Immature natural killer cell (primary cell): ENCODE results near the gene SLC27A4. TPM values are rescaled to one million over a fixed set of nuclear protein-coding genes. Genes with fewer than 3 reads are reported as not detected.
A peak's percentile ranks its signal among the peaks of the same experiment; 100 is the strongest.

ENCODE experiments used
- DNase-seq, 3 donors: peaks; one replicate each; pipeline ENCODE4 v3.0.0; 2022; ENCODE audit warnings: mixed read lengths in 1 of 3
- H3K27ac Mint-ChIP-seq, 6 donors: one replicate each; pipeline ENCODE4 v1.8.0; 2020; ENCODE audit warnings: mixed read lengths in 6 of 6, mild to moderate bottlenecking in 5 of 6, inconsistent platforms in 4 of 6, moderate library complexity in 3 of 6
- H3K27me3 Mint-ChIP-seq, 3 donors: one replicate each; pipeline ENCODE4 v1.8.0; 2020 to 2021; ENCODE audit warnings: low read depth in 3 of 3, mild to moderate bottlenecking in 3 of 3, mixed read lengths in 3 of 3, moderate library complexity in 3 of 3, inconsistent platforms in 1 of 3
- H3K36me3 Mint-ChIP-seq, 3 donors: one replicate each; pipeline ENCODE4 v1.8.0; 2020; ENCODE audit warnings: mixed read lengths in 3 of 3, inconsistent platforms in 2 of 3, mild to moderate bottlenecking in 2 of 3
- H3K4me1 Mint-ChIP-seq, 2 donors: one replicate each; pipeline ENCODE4 v1.8.0; 2020; ENCODE audit warnings: inconsistent platforms in 2 of 2, mild to moderate bottlenecking in 2 of 2, mixed read lengths in 2 of 2, moderate library complexity in 1 of 2
- H3K4me3 Mint-ChIP-seq, 5 donors: one replicate each; pipeline ENCODE4 v1.8.0; 2020; ENCODE audit warnings: mild to moderate bottlenecking in 5 of 5, mixed read lengths in 5 of 5, inconsistent platforms in 3 of 5, moderate library complexity in 3 of 5
- H3K9me3 Mint-ChIP-seq, 6 donors: one replicate each; pipeline ENCODE4 v1.8.0; 2020; ENCODE audit warnings: mild to moderate bottlenecking in 6 of 6, mixed read lengths in 6 of 6, inconsistent platforms in 4 of 6, moderate library complexity in 3 of 6
- polyA plus RNA-seq, 3 donors: library from polyadenylated mRNA; unstranded; fragments of 300-500 nt; fragmentation: Illumina TruSeq; gene quantifications; one replicate each; pipeline ENCODE4 v1.2.3, GENCODE V29; 2021

SLC27A4 gene
- polyA plus RNA-seq, 3 donors from 2014 or later, result 5.9 to 12.7 (median 7.4) TPM

DNA sequence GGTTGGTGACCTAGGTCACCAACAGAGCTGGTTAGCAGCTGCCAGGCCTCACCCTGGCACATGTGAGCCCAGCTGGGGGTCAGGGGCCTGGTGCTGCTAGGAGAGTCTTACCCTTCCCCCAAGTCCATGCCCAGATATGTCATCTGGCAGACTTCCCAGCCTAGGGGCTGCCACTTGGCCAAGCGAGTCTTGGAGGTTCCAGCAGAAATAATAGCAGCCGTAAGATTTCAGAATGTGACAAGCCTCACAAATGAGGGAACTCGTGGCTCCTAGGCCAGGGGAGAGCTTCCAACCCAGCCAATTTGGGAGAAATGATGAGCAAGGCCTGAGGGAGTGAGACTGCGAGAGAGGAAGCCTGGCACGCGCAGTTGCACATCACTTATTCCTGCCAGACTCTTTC is 41.9 kb downstream of the SLC27A4 start:
- no peaks in the 10 kb centered on the region for H3K9me3 Mint-ChIP-seq
- no peaks in the 10 kb centered on the region for H3K27me3 Mint-ChIP-seq
- no peak overlapping the region for H3K27ac Mint-ChIP-seq
- peaks cover 0 to 3% (median 3%) of the 10 kb centered on the region in 3 donors for H3K36me3 Mint-ChIP-seq
- H3K4me3 Mint-ChIP-seq, result no peak overlapping the region
- peaks cover 0 to 1% of the 10 kb centered on the region in 2 donors for H3K4me1 Mint-ChIP-seq
- DNase-seq, result no peak

DNA sequence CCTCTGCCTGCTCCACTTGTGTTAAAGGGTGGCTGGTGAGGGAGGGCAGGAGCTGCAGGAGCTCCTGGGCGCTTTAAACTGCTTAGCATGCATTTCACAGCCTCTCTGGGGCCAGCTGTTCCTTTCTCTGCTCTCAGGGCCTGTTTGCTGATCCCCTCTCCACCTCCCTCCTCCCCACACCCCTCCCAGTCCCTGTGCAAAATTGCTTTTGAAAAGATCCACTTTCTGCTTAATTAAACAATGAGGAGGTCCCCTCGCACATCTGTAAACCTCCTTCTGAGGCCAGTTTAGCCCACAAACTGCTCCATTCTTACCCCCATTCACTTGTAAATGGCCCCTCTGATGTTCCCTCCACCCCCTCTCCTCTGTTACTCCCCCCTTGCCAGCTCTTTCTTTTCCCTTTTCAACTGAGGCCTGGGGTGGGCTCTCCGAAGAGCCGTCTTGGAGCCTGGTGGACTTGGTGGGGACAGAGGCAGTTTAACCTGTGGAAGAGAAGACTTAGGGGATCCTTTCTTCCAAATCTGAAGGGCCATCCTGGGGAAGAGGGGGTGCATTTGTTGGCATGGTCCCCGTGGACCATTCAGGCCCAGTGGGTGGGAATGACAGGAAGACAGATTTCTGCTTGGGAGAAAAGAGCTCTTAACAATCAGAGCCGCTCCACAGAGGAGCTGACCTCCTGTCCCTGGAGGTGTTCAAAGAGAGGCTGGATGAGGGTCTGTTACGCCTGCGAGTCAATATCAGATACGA is 42.9 kb downstream of the SLC27A4 start:
- Mint-ChIP-seq H3K4me3 (no peak overlapping the region), H3K27me3 (no peaks in the 10 kb centered on the region), H3K36me3 (peaks cover 0 to 3% (median 3%) of the 10 kb centered on the region in 3 donors), H3K4me1 (peaks cover 0 to 1% of the 10 kb centered on the region in 2 donors), H3K9me3 (no peaks in the 10 kb centered on the region), H3K27ac (no peak overlapping the region)
- DNase-seq, result no peak

DNA sequence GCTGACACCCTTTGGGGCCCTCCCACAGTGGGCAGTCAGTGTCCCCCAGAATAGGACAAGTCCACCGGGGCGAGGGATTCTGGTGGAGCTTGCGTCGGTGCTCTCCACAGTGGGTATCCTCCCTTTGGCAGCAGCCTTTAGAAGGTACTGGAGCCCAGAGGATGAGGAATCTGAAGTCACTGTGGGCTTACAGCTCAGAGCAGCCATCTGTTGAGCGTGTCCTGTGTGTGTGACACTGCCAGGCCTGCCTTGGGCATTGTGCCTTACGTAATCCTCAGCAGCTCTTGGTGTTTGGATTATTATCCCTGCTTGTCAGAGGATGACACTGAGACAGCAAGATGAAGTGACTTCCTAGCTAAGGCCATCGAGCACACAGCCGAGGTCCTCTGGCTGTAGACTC is 43.5 kb downstream of the SLC27A4 start:
- Mint-ChIP-seq H3K4me3 (no peak overlapping the region), H3K36me3 (peaks cover 0 to 3% (median 2%) of the 10 kb centered on the region in 3 donors), H3K27ac (no peak overlapping the region), H3K9me3 (no peaks in the 10 kb centered on the region), H3K4me1 (peaks cover 0 to 1% of the 10 kb centered on the region in 2 donors), H3K27me3 (no peaks in the 10 kb centered on the region)
- DNase-seq, result no peak

DNA sequence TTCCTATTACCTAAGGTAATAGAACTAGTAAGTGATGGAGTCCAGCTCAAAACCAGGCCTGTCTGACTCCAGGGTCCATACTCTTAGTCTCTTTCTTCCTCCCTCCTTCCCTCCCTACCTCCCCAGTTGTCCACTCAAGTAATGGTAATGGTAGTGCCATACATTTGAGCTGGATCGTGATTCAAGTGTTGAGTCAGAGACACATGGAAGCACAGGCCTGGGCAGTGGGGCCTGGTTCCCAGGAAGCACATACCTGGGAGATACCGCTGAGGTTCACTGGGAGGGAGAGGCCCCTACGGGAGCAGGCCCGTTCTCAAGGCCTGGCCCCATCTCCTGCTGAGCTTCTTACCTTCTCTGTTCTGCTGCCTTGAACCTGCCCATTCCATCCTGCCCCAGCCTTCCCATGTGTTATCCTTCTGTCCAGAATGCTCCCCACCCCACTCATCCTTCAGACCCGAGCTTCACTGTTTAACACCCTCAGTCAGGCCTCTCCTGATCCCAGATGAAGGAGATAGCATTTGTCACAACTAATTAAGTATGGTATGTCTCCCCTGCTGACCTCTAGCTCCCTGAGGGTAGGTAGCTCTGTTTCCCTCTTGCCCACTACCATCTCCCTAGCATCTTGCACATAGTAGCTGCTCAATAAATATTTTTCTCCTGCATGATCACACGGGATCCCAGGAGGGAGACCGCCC is 44.6 kb downstream of the SLC27A4 start:
- Mint-ChIP-seq H3K9me3 (no peaks in the 10 kb centered on the region), H3K27me3 (no peaks in the 10 kb centered on the region), H3K36me3 (peaks cover 0 to 4% (median 3%) of the 10 kb centered on the region in 3 donors), H3K4me3 (no peak overlapping the region), H3K4me1 (no peaks in the 10 kb centered on the region), H3K27ac (peak overlapping the region in 1 of 6 donors; percentile 66)
- no peak for DNase-seq

DNA sequence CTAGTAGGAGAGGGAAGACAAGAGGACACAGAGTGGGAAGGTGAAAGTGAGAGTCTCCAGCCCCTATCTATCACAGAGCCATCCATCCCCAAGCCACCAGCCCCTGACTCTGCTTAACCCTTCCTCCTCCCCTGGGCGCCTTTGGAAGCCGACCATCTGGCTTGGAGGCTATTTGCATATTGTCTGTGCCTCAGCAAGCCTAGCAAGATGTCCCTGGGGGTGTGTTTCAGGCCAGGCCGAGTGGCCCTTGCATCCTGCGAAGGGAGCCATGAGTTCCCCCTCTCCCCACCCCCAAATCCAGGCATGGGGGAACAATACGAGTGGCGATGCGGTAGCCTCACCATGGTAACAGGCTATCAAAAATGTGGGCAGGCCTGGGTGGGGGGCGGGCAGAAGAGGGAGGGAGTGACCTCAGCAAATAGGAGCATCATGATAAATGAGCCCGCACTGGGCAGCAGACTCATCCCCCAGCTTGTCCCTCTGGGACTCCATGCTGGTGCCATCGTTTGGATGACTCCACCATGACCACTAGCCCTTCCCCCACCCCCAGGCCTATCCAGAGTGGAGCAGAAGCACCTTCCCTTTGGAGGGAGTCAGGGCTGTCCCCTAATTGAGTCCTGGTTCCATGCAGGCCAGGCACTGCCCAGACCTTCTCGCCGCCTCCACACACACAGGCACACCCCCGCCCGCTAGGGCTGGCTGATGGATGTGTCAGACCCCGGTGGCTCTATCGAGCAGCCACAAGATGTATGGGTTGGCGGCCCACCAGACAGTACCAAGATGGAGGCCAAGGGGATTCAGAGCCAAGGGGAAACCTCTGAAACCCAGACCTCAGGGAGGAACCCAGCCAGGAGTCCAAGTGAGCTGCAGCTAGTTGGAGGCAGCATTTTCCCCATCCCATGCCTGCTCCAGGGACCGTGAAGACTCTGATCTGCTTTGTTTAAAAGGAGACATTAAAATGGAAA is 45.5 kb downstream of the SLC27A4 start:
- Mint-ChIP-seq H3K36me3 (peaks cover 0 to 4% (median 3%) of the 10 kb centered on the region in 3 donors), H3K4me1 (no peaks in the 10 kb centered on the region), H3K27ac (no peak overlapping the region), H3K4me3 (no peak overlapping the region), H3K27me3 (no peaks in the 10 kb centered on the region), H3K9me3 (no peaks in the 10 kb centered on the region)
- no peak for DNase-seq

DNA sequence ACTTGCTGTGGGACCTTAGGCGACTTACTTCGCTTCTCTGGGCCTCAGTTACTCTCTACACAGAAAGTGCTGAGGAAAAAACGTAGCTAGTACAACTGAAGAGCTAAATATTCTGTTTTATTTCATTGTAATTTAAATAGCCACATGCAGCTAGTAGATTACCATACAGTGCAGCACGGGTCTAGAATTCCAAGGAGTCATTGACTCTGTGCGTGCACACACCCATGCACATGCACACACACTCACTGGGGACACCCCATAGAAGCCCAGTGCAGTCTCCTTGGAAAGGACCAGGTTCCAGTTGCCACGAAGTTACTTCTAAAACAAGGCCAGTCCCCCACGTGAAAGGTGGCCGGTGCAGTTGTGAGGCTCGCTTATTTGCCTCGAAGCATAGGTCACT is 47.8 kb downstream of the SLC27A4 start:
- Mint-ChIP-seq H3K4me3 (no peak overlapping the region), H3K27ac (no peak overlapping the region), H3K9me3 (no peaks in the 10 kb centered on the region), H3K36me3 (peaks cover 0 to 13% (median 0%) of the 10 kb centered on the region in 3 donors), H3K27me3 (peaks cover 0 to 2% (median 2%) of the 10 kb centered on the region in 3 donors), H3K4me1 (no peaks in the 10 kb centered on the region)
- DNase-seq, result no peak

DNA sequence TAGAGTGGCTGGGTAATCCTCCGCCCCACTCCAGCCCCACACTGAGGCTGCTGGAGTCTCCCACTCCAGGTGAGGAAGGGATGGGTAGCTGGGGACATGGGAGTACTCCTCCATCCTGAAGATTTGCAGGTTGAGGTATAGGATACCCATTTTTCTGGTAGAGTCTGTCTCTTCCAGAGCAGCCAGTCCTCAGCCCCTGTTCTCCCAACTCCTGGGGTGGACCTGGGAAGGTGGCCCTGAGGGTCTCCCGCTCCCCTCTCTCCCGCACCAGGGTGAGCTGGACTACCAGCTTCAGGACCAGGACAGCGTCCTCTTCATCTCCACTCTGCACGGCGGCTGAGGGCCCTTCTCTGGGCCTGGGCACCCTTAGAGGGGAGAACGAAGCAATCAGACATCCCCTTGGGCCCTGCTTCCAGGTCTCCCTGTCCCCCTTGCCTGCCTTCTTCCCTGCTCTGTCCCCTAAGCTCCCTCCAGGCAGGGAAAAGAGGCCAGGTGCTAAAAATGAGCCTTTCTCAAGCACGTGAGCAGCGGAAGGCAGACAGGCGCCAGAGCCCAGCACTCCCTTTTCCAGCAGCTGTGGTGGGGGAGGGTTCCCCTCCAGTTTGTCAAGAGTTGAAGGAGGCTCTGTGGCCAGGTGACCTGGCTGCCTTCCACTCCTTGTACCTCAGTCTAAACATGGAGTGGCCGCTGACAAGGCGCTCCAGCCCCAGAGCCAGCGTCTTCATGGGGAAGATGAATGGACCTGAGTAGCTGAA is 49.2 kb downstream of the SLC27A4 start:
- Mint-ChIP-seq H3K9me3 (no peaks in the 10 kb centered on the region), H3K27ac (no peak overlapping the region), H3K36me3 (peaks cover 3 to 18% (median 4%) of the 10 kb centered on the region in 3 donors), H3K27me3 (peaks cover 0 to 4% (median 2%) of the 10 kb centered on the region in 3 donors), H3K4me1 (no peaks in the 10 kb centered on the region), H3K4me3 (no peak overlapping the region)
- no peak for DNase-seq

DNA sequence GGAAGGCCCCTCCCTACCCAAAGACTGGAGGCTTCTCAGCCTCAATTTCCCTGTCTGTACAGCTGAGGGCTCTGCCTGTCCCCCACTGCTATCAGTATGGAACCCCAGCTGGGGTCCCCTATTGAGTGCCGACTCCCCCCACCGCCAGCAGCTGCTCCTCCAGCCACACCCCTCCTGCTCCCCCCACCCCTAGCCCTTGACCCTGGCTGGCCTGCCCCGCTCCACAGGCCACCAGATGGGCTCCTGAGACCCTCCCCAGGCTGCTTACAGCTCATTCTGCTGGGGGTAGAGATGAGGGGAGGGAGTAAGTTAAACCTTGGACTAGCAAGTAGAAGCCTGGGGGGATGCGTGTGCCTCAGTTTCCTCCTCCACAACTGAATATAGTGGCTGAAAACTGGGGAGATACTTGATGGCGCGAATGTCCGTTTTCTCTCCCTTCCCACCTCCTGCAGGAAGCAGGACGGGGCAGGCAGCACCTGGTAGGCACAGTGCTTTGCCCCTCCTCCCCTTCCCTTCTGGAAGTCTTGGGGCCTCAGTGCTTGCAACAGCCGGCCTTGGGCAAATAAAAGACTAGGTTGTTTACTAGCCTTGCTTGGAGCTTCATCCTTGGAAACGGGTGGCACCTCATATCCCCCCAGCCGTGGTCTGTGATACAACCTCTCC is 50.0 kb downstream of the SLC27A4 start:
- no peak for DNase-seq
- no peaks in the 10 kb centered on the region for H3K9me3 Mint-ChIP-seq
- peaks cover 0 to 4% (median 2%) of the 10 kb centered on the region in 3 donors for H3K27me3 Mint-ChIP-seq
- no peak overlapping the region for H3K27ac Mint-ChIP-seq
- H3K4me1 Mint-ChIP-seq, result no peaks in the 10 kb centered on the region
- H3K36me3 Mint-ChIP-seq, result peaks cover 3 to 19% (median 6%) of the 10 kb centered on the region in 3 donors
- no peak overlapping the region for H3K4me3 Mint-ChIP-seq

DNA sequence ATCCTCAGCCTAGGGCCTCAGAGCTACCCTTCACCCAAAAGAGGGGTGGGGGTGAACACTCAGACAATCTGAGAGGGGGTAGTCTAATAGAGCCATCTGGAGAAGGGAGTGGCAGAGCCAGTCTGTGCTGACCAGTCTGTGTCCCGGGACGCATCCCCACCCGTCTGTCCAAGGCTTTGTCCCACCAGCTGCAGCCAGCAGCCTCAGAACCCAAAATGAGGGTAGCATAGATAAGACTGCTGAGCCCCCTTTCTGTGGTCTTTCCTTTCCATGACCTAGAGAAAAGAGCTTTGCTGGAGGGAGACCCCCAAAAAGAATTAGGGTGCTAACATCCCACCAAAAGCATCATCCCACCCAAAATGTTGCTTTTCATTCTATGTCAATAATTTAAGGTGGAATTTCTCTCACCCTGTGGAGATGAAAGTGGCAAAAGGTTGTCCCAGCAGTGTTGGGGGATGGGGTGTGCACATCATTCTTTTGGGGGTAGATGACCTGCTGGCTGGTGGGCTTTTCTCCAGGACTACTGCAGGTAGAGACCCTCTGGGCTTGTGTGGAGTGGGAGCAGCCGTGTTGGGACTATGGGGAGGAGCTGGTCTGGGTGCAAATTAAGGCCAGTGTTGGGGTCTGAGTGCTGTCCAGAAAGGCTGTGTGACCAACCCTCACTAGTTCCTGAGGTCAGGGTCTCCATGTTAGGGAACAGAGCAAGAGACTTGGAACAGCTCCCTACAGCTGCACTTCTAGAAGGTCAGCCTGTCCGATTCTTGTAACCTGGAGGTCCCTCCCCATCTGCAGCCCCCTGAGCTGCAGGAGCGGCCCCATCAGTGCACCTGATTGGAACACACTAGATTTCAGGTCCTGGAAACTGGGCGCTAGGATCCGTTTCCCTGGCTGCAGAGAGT is 50.7 kb downstream of the SLC27A4 start:
- DNase-seq, result no peak
- H3K4me1 Mint-ChIP-seq, result no peaks in the 10 kb centered on the region

DNA sequence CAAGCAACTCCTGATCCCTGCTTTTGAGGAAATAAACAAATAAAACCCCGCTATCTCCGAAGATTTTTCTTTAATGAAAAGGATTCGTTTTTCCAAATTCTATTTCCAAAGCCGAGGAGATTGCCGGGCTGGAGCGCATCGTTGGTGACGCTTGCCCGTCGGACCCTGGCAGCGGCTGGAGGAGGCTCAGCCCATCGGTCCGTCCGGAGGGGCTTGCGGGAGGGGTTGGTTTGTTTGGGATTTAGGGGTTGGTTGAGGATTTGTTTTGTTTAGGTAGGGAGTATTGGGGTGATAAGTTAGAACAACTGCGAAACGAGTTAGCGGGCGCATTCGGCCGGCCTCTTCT is 51.6 kb downstream of the SLC27A4 start:
- Mint-ChIP-seq H3K27me3 (peaks cover 2 to 4% (median 2%) of the 10 kb centered on the region in 3 donors), H3K9me3 (peaks cover 0 to 2% (median 0%) of the 10 kb centered on the region in 6 donors), H3K27ac (peak overlapping the region in 1 of 6 donors; percentile 40), H3K4me3 (no peak overlapping the region), H3K4me1 (no peaks in the 10 kb centered on the region), H3K36me3 (peaks cover 3 to 19% (median 6%) of the 10 kb centered on the region in 3 donors)
- DNase-seq, result no peak

More for the DNA sequence above, 50.7 kb downstream of the SLC27A4 start:
- Mint-ChIP-seq H3K27ac (no peak overlapping the region), H3K9me3 (peaks cover 0 to 2% (median 0%) of the 10 kb centered on the region in 6 donors), H3K4me3 (no peak overlapping the region), H3K27me3 (peaks cover 0 to 4% (median 2%) of the 10 kb centered on the region in 3 donors), H3K36me3 (peaks cover 3 to 19% (median 6%) of the 10 kb centered on the region in 3 donors)

DNA sequence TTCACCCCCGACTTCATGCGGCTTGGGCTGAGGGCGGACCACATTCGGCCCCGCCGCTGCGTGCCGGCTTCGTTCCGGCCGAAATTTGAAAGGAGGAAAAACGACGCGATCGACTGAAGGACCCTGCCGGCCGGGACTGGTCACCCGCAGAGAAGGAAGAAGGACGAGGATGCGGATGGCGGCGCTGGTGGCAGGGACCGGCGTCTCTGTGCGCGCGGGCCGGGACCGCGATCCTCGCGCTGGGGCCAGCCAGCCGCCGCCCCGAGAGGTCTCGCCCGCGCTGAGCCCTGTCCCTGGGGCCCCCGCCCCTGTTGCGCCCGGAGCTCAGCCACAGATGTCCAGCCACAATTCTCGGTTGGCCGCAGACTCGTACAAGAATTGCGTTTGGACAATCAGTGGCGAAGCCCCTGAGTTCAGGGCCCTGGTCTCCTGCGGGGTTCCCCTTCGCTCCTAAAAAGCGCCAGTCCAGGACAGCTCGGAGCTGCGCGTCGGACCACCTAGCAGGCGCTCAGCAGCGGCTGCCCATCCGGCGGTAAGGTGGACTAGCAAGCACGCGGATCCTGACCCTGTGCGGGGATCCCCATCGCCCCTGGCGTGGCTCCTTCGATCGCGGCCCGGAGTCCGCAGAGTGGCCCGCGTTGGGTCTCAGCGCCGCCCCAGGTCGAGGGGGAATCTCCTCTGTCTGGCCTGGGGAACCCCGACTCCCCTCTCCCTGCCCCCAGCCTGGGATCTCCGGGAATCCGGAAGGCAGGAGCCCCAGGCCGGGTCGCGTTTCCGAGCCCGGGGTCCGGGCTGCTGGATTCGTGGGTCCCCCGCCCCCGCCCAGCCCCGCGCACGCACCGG is 52.2 kb downstream of the SLC27A4 start:
- DNase-seq, result no peak
- H3K4me1 Mint-ChIP-seq, result no peaks in the 10 kb centered on the region
- peaks cover 3 to 19% (median 6%) of the 10 kb centered on the region in 3 donors for H3K36me3 Mint-ChIP-seq
- H3K27me3 Mint-ChIP-seq, result peaks cover 2 to 4% (median 2%) of the 10 kb centered on the region in 3 donors
- no peak overlapping the region for H3K27ac Mint-ChIP-seq
- H3K9me3 Mint-ChIP-seq, result peaks cover 0 to 2% (median 0%) of the 10 kb centered on the region in 6 donors
- no peak overlapping the region for H3K4me3 Mint-ChIP-seq
